ENCODE measurements around the gene GLTPD2. TPM values are rescaled to one million over a fixed set of nuclear protein-coding genes. Genes with fewer than 3 reads are reported as not detected.
A peak's percentile ranks its signal among the peaks of the same experiment; 100 is the strongest.

The GLTPD2 gene
- total and polyA plus RNA-seq, 2 experiments from 2014 or later: 40.1 to 100.0 TPM

- no peak overlapping the region for H3K4me3 ChIP-seq
- no peak overlapping the region for H3K27ac ChIP-seq
- peaks cover 13% of the 10 kb centered on the region for H3K4me1 ChIP-seq (ENCODE audit: insufficient read depth)
These were observed 48.2 kb upstream of the GLTPD2 start for GRCh38 chr17:4740584-4740983.

GRCh38 chr17:4741544-4741943 lies 47.2 kb upstream of the GLTPD2 start:
- Histone ChIP-seq H3K4me2 (no peak overlapping the region), H3K36me3 (replicated peaks; ENCODE audit: insufficient read depth, low read depth) (no peaks in the 10 kb centered on the region), H3K79me2 (no peaks in the 10 kb centered on the region), H3K9me3 (ENCODE audit: low read depth) (no peaks in the 10 kb centered on the region), H2AFZ (no peak overlapping the region), H3K4me3 (no peak overlapping the region), H3K4me1 (ENCODE audit: insufficient read depth) (peaks cover 16% of the 10 kb centered on the region), H3K9me2 (replicated peaks; ENCODE audit: insufficient read depth) (no peaks in the 10 kb centered on the region), H4K20me1 (ENCODE audit: insufficient read depth, poor library complexity, severe bottlenecking) (no peaks in the 10 kb centered on the region), H3K27me3 (peaks cover 27% of the 10 kb centered on the region), H3K27ac (no peak overlapping the region)
- no peak for TF ChIP-seq CTCF (IDR thresholded peaks at IDR 0.05; ENCODE audit: poor library complexity)
- TF ChIP-seq EZH2phosphoT487 (IDR thresholded peaks at IDR 0.05; ENCODE audit: low read depth, severe bottlenecking, unreplicated experiment): no peak
- TF ChIP-seq EZH2 (IDR thresholded peaks at IDR 0.05; ENCODE audit: borderline replicate concordance): no peak
- DNase-seq (ENCODE audit: low spot score): no peak
- WGBS (ENCODE audit: low lambda C conversion rate, missing lambda C conversion rate): 96% methylated on average over 8 of the region's 8 CpGs

More at GRCh38 chr17:4740584-4740983, 48.2 kb upstream of the GLTPD2 start:
- 96% methylated on average over 8 of the region's 8 CpGs for WGBS (ENCODE audit: low lambda C conversion rate, missing lambda C conversion rate)
- no peaks in the 10 kb centered on the region for H4K20me1 ChIP-seq (ENCODE audit: insufficient read depth, poor library complexity, severe bottlenecking)
- no peak overlapping the region for H2AFZ ChIP-seq
- no peak for TF ChIP-seq EZH2 (IDR thresholded peaks at IDR 0.05; ENCODE audit: borderline replicate concordance)
- no peak for TF ChIP-seq EZH2phosphoT487 (IDR thresholded peaks at IDR 0.05; ENCODE audit: low read depth, severe bottlenecking, unreplicated experiment)
- no peak for TF ChIP-seq CTCF (IDR thresholded peaks at IDR 0.05; ENCODE audit: poor library complexity)
- H3K9me2 ChIP-seq (replicated peaks; ENCODE audit: insufficient read depth): no peaks in the 10 kb centered on the region
- H3K9me3 ChIP-seq (ENCODE audit: low read depth): no peaks in the 10 kb centered on the region
- H3K36me3 ChIP-seq (replicated peaks; ENCODE audit: insufficient read depth, low read depth): no peaks in the 10 kb centered on the region
- DNase-seq (ENCODE audit: low spot score): peak; percentile 4
- peaks cover 25% of the 10 kb centered on the region for H3K27me3 ChIP-seq
- H3K4me2 ChIP-seq: peak overlapping the region; percentile 98
- H3K79me2 ChIP-seq: no peaks in the 10 kb centered on the region

- no peaks in the 10 kb centered on the region for H3K79me2 ChIP-seq
- H3K9me2 ChIP-seq (replicated peaks; ENCODE audit: insufficient read depth): no peaks in the 10 kb centered on the region
- H3K4me3 ChIP-seq: no peak overlapping the region
- no peaks in the 10 kb centered on the region for H3K36me3 ChIP-seq (replicated peaks; ENCODE audit: insufficient read depth, low read depth)
- DNase-seq (ENCODE audit: low spot score): no peak
- H3K27ac ChIP-seq: no peak overlapping the region
- peaks cover 16% of the 10 kb centered on the region for H3K4me1 ChIP-seq (ENCODE audit: insufficient read depth)
- H4K20me1 ChIP-seq (ENCODE audit: insufficient read depth, poor library complexity, severe bottlenecking): no peaks in the 10 kb centered on the region
- H3K27me3 ChIP-seq: peaks cover 27% of the 10 kb centered on the region
- H3K4me2 ChIP-seq: no peak overlapping the region
- 86% methylated on average over 9 of the region's 9 CpGs for WGBS (ENCODE audit: low lambda C conversion rate, missing lambda C conversion rate)
- no peak overlapping the region for H2AFZ ChIP-seq
- no peaks in the 10 kb centered on the region for H3K9me3 ChIP-seq (ENCODE audit: low read depth)
- no peak for TF ChIP-seq EZH2phosphoT487 (IDR thresholded peaks at IDR 0.05; ENCODE audit: low read depth, severe bottlenecking, unreplicated experiment)
These were observed 46.6 kb upstream of the GLTPD2 start for GRCh38 chr17:4742133-4742532.

- H3K9me2 ChIP-seq (replicated peaks; ENCODE audit: insufficient read depth): no peaks in the 10 kb centered on the region
- no peak overlapping the region for H3K4me2 ChIP-seq
- peaks cover 27% of the 10 kb centered on the region for H3K27me3 ChIP-seq
- H4K20me1 ChIP-seq (ENCODE audit: insufficient read depth, poor library complexity, severe bottlenecking): no peaks in the 10 kb centered on the region
- H3K4me3 ChIP-seq: no peak overlapping the region
- no peak overlapping the region for H3K27ac ChIP-seq
- no peaks in the 10 kb centered on the region for H3K36me3 ChIP-seq (replicated peaks; ENCODE audit: insufficient read depth, low read depth)
- H2AFZ ChIP-seq: no peak overlapping the region
- 82% methylated on average over 10 of the region's 10 CpGs for WGBS (ENCODE audit: low lambda C conversion rate, missing lambda C conversion rate)
- H3K4me1 ChIP-seq (ENCODE audit: insufficient read depth): peaks cover 16% of the 10 kb centered on the region
- TF ChIP-seq CTCF (IDR thresholded peaks at IDR 0.05; ENCODE audit: poor library complexity) (no peak), EZH2 (IDR thresholded peaks at IDR 0.05; ENCODE audit: borderline replicate concordance) (no peak), EZH2phosphoT487 (IDR thresholded peaks at IDR 0.05; ENCODE audit: low read depth, severe bottlenecking, unreplicated experiment) (no peak)
- H3K79me2 ChIP-seq: no peaks in the 10 kb centered on the region
- DNase-seq (ENCODE audit: low spot score): peak; percentile 17
- no peaks in the 10 kb centered on the region for H3K9me3 ChIP-seq (ENCODE audit: low read depth)
These were observed 46.1 kb upstream of the GLTPD2 start for GRCh38 chr17:4742629-4743028.

Data from hepatocyte (in vitro differentiated cells).